ENCODE measurements around the gene ELMO1. TPM values are rescaled to one million over a fixed set of nuclear protein-coding genes. Genes with fewer than 3 reads are reported as not detected.

ELMO1 gene
- polyA plus RNA-seq, 2 of the 4 experiments (the other 2 are of a cell fraction): 2.3 to 6.1 TPM

DNA sequence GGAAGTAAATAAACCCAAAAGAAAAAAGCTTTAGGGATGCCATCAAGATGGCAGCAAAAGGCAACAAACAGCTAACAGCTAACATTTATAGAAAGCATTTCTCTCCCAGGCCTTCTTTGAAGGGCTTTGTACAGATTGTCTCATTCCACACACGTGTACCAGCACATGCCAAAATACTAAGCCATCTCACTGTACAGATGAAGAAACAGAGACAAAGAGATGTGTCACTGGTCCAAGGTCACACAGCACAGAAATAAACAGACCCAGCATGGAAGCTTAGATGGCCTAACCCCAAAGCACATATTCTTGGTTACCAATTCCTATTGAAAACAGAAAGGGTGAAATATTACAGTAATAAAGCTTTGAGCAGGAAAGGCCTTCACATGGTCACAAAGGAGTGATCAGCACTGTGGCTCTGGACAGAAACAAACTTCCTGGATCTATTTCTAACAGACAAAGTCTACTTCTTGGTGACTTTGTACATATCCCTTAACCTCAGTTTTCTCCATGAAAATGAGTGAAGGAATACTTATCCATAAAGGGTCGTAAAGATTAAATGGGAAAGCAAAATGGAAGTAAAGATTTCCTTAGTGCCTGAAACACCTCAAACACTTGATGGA lies 346.0 kb downstream of the ELMO1 start:
- Histone ChIP-seq H3K4me1 (no peaks in the 10 kb centered on the region), H3K4me3 (no peak overlapping the region), H3K27ac (no peak overlapping the region), H3K4me2 (no peak overlapping the region), H3K9me3 (no peaks in the 10 kb centered on the region)
- DNase-seq (ENCODE audit: low read depth in 1 of 2, low spot score in 1 of 2) (no peak), ATAC-seq (no peak), FAIRE-seq (no peak)
- 51% methylated on average over 2 of the region's 2 CpGs for WGBS (ENCODE audit: missing lambda C conversion rate)
- POLR2A ChIA-PET: no interaction called here
- CTCF ChIA-PET: interaction anchor here (1.2 kb wide), 1 partner anchor 117 kb away, joined by 3 read pairs; no protein-coding TSS in a partner anchor
- TF ChIP-seq, protein P1, sequence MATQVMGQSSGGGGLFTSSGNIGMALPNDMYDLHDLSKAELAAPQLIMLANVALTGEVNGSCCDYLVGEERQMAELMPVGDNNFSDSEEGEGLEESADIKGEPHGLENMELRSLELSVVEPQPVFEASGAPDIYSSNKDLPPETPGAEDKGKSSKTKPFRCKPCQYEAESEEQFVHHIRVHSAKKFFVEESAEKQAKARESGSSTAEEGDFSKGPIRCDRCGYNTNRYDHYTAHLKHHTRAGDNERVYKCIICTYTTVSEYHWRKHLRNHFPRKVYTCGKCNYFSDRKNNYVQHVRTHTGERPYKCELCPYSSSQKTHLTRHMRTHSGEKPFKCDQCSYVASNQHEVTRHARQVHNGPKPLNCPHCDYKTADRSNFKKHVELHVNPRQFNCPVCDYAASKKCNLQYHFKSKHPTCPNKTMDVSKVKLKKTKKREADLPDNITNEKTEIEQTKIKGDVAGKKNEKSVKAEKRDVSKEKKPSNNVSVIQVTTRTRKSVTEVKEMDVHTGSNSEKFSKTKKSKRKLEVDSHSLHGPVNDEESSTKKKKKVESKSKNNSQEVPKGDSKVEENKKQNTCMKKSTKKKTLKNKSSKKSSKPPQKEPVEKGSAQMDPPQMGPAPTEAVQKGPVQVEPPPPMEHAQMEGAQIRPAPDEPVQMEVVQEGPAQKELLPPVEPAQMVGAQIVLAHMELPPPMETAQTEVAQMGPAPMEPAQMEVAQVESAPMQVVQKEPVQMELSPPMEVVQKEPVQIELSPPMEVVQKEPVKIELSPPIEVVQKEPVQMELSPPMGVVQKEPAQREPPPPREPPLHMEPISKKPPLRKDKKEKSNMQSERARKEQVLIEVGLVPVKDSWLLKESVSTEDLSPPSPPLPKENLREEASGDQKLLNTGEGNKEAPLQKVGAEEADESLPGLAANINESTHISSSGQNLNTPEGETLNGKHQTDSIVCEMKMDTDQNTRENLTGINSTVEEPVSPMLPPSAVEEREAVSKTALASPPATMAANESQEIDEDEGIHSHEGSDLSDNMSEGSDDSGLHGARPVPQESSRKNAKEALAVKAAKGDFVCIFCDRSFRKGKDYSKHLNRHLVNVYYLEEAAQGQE (IDR thresholded peaks at IDR 0.05): peak; percentile 40; the same call in 1 of the 2 replicates
- no peak for TF ChIP-seq POLR2A (IDR thresholded peaks at IDR 0.05; ENCODE audit: low read length)

GRCh38 chr7:37100735-37101331 lies 347.8 kb downstream of the ELMO1 start:
- Histone ChIP-seq H3K9me3 (no peaks in the 10 kb centered on the region), H3K4me1 (no peaks in the 10 kb centered on the region), H3K27ac (no peak overlapping the region), H3K4me2 (no peak overlapping the region), H3K4me3 (no peak overlapping the region)
- CTCF ChIA-PET: interaction anchor here (0.6 to 0.9 kb wide), 2 partner anchors 134 to 162 kb away, joined by 3 to 4 read pairs; no protein-coding TSS in a partner anchor
- DNase-seq (ENCODE audit: low read depth in 1 of 2, low spot score in 1 of 2): no peak
- no peak for TF ChIP-seq CEBPB (IDR thresholded peaks at IDR 0.05)
- TF ChIP-seq HES2 (IDR thresholded peaks at IDR 0.05): no peak
- TF ChIP-seq, protein P2, sequence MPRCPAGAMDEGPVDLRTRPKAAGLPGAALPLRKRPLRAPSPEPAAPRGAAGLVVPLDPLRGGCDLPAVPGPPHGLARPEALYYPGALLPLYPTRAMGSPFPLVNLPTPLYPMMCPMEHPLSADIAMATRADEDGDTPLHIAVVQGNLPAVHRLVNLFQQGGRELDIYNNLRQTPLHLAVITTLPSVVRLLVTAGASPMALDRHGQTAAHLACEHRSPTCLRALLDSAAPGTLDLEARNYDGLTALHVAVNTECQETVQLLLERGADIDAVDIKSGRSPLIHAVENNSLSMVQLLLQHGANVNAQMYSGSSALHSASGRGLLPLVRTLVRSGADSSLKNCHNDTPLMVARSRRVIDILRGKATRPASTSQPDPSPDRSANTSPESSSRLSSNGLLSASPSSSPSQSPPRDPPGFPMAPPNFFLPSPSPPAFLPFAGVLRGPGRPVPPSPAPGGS (IDR thresholded peaks at IDR 0.05): no peak
- TF ChIP-seq RARB (CRISPR knock-in tag; IDR thresholded peaks at IDR 0.05): no peak
- no peak for TF ChIP-seq RNF2 (IDR thresholded peaks at IDR 0.05; ENCODE audit: borderline replicate concordance, low read depth)
- TF ChIP-seq RAD21 (conservative IDR thresholded peaks at IDR 0.05 in 1 of 2, IDR thresholded peaks at IDR 0.05 in 1 of 2): no peak
- TF ChIP-seq CHD4 (IDR thresholded peaks at IDR 0.05; ENCODE audit: borderline replicate concordance): no peak
- no peak for TF ChIP-seq HEYL (CRISPR knock-in tag; IDR thresholded peaks at IDR 0.05)
- TF ChIP-seq FOXS1 (CRISPR knock-in tag; IDR thresholded peaks at IDR 0.05): no peak
- TF ChIP-seq NR3C1 (IDR thresholded peaks at IDR 0.05): no peak
- TF ChIP-seq BHLHE40 (IDR thresholded peaks at IDR 0.05; ENCODE audit: low read depth, low read length): no peak
- 62% methylated on average over 7 of the region's 7 CpGs for WGBS (ENCODE audit: missing lambda C conversion rate)
- FAIRE-seq: no peak
- no peak for ATAC-seq
- POLR2A ChIA-PET: no interaction called here

- CTCF ChIA-PET: interaction anchor here (0.8 to 1.1 kb wide), 2 partner anchors 83 to 114 kb away, joined by 3 to 4 read pairs; no protein-coding TSS in a partner anchor
Observed at GRCh38 chr7:37098762-37099161, 349.9 kb downstream of the ELMO1 start.

More at GRCh38 chr7:37098762-37099161, 349.9 kb downstream of the ELMO1 start:
- POLR2A ChIA-PET: no interaction called here
- Histone ChIP-seq H3K9me3 (no peaks in the 10 kb centered on the region), H3K4me3 (no peak overlapping the region), H3K4me2 (no peak overlapping the region), H3K27ac (no peak overlapping the region), H3K4me1 (no peaks in the 10 kb centered on the region)
- 57% methylated on average over 2 of the region's 2 CpGs for WGBS (ENCODE audit: missing lambda C conversion rate)
- FAIRE-seq (no peak), DNase-seq (ENCODE audit: low read depth in 1 of 2, low spot score in 1 of 2) (no peak), ATAC-seq (no peak)
- no peak for TF ChIP-seq HOXB13 (CRISPR knock-in tag; IDR thresholded peaks at IDR 0.05; ENCODE audit: low read depth)
- TF ChIP-seq, protein P2 (IDR thresholded peaks at IDR 0.05): no peak
- no peak for TF ChIP-seq CBX8 (IDR thresholded peaks at IDR 0.05)
- no peak for TF ChIP-seq CEBPB (IDR thresholded peaks at IDR 0.05)
- TF ChIP-seq RCOR1 (IDR thresholded peaks at IDR 0.05; ENCODE audit: low read depth, low read length): no peak
- no peak for TF ChIP-seq ZSCAN20 (CRISPR knock-in tag; IDR thresholded peaks at IDR 0.05)
- TF ChIP-seq CTCF (IDR thresholded peaks at IDR 0.05): no peak
- TF ChIP-seq EHMT2 (IDR thresholded peaks at IDR 0.05; ENCODE audit: low read depth): no peak
- no peak for TF ChIP-seq MAX (IDR thresholded peaks at IDR 0.05)
- TF ChIP-seq CHD4 (IDR thresholded peaks at IDR 0.05; ENCODE audit: borderline replicate concordance): no peak
- no peak for TF ChIP-seq ZC3H11A (IDR thresholded peaks at IDR 0.05)
- no peak for TF ChIP-seq KDM1A (IDR thresholded peaks at IDR 0.05; ENCODE audit: low read depth)
- TF ChIP-seq JUN (IDR thresholded peaks at IDR 0.05): no peak

Data from A549 (cell line).